Measurements from ENCODE around the gene SLC5A10. TPM values are rescaled to one million over a fixed set of nuclear protein-coding genes. Genes with fewer than 3 reads are reported as not detected.

The SLC5A10 gene
- total RNA-seq (under 1 TPM; 0.17 to 0.23 TPM), polyA plus RNA-seq (under 1 TPM; 0.05 to 0.13 TPM)

DNA sequence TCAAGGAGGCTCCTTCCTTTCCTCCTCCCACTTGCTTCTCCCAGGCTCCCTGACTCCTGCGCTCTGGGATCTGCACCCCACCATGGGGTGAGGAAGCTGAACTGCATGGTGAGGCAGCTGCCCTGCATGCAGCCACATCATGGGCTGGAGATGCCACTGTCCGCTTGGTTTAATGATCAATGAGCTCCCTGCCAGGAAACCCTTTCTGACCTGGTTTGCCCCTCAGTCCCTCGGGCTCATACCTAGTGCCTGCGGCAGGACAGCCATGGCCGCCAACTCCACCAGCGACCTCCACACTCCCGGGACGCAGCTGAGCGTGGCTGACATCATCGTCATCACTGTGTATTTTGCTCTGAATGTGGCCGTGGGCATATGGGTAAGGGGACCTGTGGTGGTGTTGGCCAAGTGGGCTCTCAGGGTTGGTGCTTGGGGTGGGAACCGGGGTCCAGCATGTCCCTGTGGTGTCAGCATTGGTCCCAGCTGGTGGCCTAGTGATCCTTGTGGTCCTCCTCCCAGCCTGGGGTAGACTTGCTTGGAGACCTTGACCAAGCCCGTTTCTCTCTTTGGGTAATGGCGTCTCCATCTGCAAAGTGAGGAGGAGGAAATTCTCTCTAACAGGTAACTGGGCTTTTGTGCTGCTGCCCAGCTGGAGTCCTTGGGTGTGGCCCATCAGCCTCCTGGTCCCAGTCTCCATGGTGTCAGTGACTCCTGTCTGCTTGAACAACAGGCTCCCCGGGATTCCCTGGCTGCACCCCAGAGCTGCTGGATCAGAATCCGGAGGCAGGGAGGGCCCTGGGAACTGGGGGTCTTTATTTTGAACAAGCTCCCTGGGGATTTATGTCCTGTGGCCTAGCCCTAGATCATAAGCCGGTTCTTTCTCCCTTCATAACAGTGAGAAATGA, at the start of gene SLC5A10:
Gene SLC5A10, plus strand, starts transcription at position 225 of the 902 bp plus-strand sequence. Its CDS starts 41 bp downstream, at position 266.
- WGBS = 86% methylated on average over 17 of the region's 17 CpGs
- no peaks in the 10 kb centered on the region for H3K9me3 ChIP-seq (ENCODE audit: control insufficient read depth in 4 of 4, low read length in 3 of 4)
- H3K9ac ChIP-seq (ENCODE audit: low read depth in 1 of 2, low read length in 2 of 2) = no peak within 1 kb of the TSS
- TF ChIP-seq, protein P1, sequence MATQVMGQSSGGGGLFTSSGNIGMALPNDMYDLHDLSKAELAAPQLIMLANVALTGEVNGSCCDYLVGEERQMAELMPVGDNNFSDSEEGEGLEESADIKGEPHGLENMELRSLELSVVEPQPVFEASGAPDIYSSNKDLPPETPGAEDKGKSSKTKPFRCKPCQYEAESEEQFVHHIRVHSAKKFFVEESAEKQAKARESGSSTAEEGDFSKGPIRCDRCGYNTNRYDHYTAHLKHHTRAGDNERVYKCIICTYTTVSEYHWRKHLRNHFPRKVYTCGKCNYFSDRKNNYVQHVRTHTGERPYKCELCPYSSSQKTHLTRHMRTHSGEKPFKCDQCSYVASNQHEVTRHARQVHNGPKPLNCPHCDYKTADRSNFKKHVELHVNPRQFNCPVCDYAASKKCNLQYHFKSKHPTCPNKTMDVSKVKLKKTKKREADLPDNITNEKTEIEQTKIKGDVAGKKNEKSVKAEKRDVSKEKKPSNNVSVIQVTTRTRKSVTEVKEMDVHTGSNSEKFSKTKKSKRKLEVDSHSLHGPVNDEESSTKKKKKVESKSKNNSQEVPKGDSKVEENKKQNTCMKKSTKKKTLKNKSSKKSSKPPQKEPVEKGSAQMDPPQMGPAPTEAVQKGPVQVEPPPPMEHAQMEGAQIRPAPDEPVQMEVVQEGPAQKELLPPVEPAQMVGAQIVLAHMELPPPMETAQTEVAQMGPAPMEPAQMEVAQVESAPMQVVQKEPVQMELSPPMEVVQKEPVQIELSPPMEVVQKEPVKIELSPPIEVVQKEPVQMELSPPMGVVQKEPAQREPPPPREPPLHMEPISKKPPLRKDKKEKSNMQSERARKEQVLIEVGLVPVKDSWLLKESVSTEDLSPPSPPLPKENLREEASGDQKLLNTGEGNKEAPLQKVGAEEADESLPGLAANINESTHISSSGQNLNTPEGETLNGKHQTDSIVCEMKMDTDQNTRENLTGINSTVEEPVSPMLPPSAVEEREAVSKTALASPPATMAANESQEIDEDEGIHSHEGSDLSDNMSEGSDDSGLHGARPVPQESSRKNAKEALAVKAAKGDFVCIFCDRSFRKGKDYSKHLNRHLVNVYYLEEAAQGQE (IDR thresholded peaks at IDR 0.05) = no peak
- TF ChIP-seq CTCF (IDR thresholded peaks at IDR 0.05; ENCODE audit: low read depth, low read length, missing input control) = peak; percentile 16
- peak in 1 of 2 donors; percentile 17 for TF ChIP-seq RXRA (IDR thresholded peaks at IDR 0.05)
- TF ChIP-seq JUND (IDR thresholded peaks at IDR 0.05) = no peak
- peak in 1 of 2 donors; percentile 61 for TF ChIP-seq RAD21 (IDR thresholded peaks at IDR 0.05)
- TF ChIP-seq TAF1 (conservative IDR thresholded peaks at IDR 0.05) = no peak
- no peak for TF ChIP-seq ZBTB33 (IDR thresholded peaks at IDR 0.05)
- TF ChIP-seq, protein P2, sequence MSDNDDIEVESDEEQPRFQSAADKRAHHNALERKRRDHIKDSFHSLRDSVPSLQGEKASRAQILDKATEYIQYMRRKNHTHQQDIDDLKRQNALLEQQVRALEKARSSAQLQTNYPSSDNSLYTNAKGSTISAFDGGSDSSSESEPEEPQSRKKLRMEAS (IDR thresholded peaks at IDR 0.05) = no peak
- H3K27me3 ChIP-seq (ENCODE audit: control insufficient read depth in 4 of 4, insufficient read depth in 4 of 4, low read length in 3 of 4) = no peaks in the 10 kb centered on the region
- no peak within 1 kb of the TSS for H3K27ac ChIP-seq (ENCODE audit: low read depth in 1 of 2, low read length in 2 of 2)
- no peaks in the 10 kb centered on the region for H3K36me3 ChIP-seq (ENCODE audit: control insufficient read depth in 4 of 4, insufficient read depth in 3 of 4, low read depth in 1 of 4, low read length in 3 of 4)
- DNase-seq (ENCODE audit: low spot score) = no peak
- H3K4me1 ChIP-seq (ENCODE audit: control insufficient read depth in 4 of 4, insufficient read depth in 4 of 4, low read length in 3 of 4) = peaks cover 0 to 14% (median 6%) of the 10 kb centered on the region in 4 donors
- H3K4me3 ChIP-seq (ENCODE audit: low read depth in 1 of 3, low read length in 3 of 3) = no peak within 1 kb of the TSS

DNA sequence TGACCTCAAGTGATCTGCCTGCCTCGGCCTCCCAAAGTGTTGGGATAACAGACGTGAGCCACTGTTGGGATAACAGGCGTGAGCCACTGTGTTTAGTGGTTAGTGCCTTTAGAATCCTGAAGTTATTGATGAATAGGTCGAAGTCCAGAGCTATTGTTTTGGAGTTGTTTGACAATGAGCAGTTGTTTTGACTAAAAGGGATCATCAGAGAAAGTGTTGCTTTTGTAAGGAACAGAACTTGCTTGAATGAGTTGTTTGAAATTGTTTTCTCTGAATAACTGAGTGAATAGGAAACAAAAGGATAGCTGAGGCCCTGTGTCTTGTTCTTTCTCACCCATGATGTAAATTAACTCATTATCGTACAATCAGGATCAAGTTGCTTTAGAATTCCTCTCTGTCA, 47.5 kb upstream of the SLC5A10 start:
- H3K27ac ChIP-seq (ENCODE audit: low read depth in 1 of 2, low read length in 2 of 2) = no peak overlapping the region
- no peaks in the 10 kb centered on the region for H3K9me3 ChIP-seq (ENCODE audit: control insufficient read depth in 4 of 4, low read length in 3 of 4)
- no peak overlapping the region for H3K4me3 ChIP-seq (ENCODE audit: low read depth in 1 of 3, low read length in 3 of 3)
- H3K4me1 ChIP-seq (ENCODE audit: control insufficient read depth in 4 of 4, insufficient read depth in 4 of 4, low read length in 3 of 4) = no peaks in the 10 kb centered on the region
- peaks cover 6 to 27% (median 17%) of the 10 kb centered on the region in 4 donors for H3K36me3 ChIP-seq (ENCODE audit: control insufficient read depth in 4 of 4, insufficient read depth in 3 of 4, low read depth in 1 of 4, low read length in 3 of 4)
- H3K9ac ChIP-seq (ENCODE audit: low read depth in 1 of 2, low read length in 2 of 2) = no peak overlapping the region
- DNase-seq (ENCODE audit: low spot score) = no peak
- no peaks in the 10 kb centered on the region for H3K27me3 ChIP-seq (ENCODE audit: control insufficient read depth in 4 of 4, insufficient read depth in 4 of 4, low read length in 3 of 4)
- WGBS = 91% methylated on average over 5 of the region's 5 CpGs
- no peak for TF ChIP-seq GABPA (IDR thresholded peaks at IDR 0.05 in 1 of 2, conservative IDR thresholded peaks at IDR 0.05 in 1 of 2)
- TF ChIP-seq, protein P1 (IDR thresholded peaks at IDR 0.05) = no peak
- no peak for TF ChIP-seq ZBTB33 (IDR thresholded peaks at IDR 0.05)
- TF ChIP-seq SP1 (IDR thresholded peaks at IDR 0.05) = no peak
- no peak for TF ChIP-seq NR2F2 (IDR thresholded peaks at IDR 0.05)
- TF ChIP-seq TAF1 (conservative IDR thresholded peaks at IDR 0.05) = no peak
- no peak for TF ChIP-seq RXRA (IDR thresholded peaks at IDR 0.05)

All from liver (tissue), 9 donors.